ENCODE results near the gene AGAP3.
"Not testable (repeated sequence)": the region's sequence is repeated elsewhere in the genome, so short reads cannot be mapped to it uniquely, and the experiment has no call there.

The AGAP3 gene

GRCh38 chr7:151085691-151086620 is at the start of gene AGAP3:
Gene AGAP3, plus strand, starts transcription at chr7:151086475. Its CDS starts 267 bp downstream, at chr7:151086742.
- FAIRE-seq (no peak), DNase-seq (ENCODE audit: extremely low spot score, insufficient read length, low read depth) (peak; percentile 73)

- FAIRE-seq (no peak), DNase-seq (ENCODE audit: extremely low spot score, insufficient read length, low read depth) (no peak)
Measured at GRCh38 chr7:151038951-151039849, 47.1 kb upstream of the AGAP3 start.

GRCh38 chr7:151039850-151040548 is 46.3 kb upstream of the AGAP3 start:
- no peak for FAIRE-seq

GRCh38 chr7:151040616-151041375 is 45.5 kb upstream of the AGAP3 start:
- no peak for DNase-seq (ENCODE audit: extremely low spot score, insufficient read length, low read depth)
- FAIRE-seq, result no peak

More at GRCh38 chr7:151039850-151040548, 46.3 kb upstream of the AGAP3 start:
- no peak for DNase-seq (ENCODE audit: extremely low spot score, insufficient read length, low read depth)

- not testable (repeated sequence) for FAIRE-seq
Measured at GRCh38 chr7:151043449-151043848, 42.8 kb upstream of the AGAP3 start.

GRCh38 chr7:151043959-151044358 is 42.3 kb upstream of the AGAP3 start:
- FAIRE-seq (no peak), DNase-seq (ENCODE audit: extremely low spot score, insufficient read length, low read depth) (no peak)

More at GRCh38 chr7:151043449-151043848, 42.8 kb upstream of the AGAP3 start:
- DNase-seq (ENCODE audit: extremely low spot score, insufficient read length, low read depth), result not testable (repeated sequence)

GRCh38 chr7:151045262-151045661 is 41.0 kb upstream of the AGAP3 start:
- FAIRE-seq (no peak), DNase-seq (ENCODE audit: extremely low spot score, insufficient read length, low read depth) (no peak)

GRCh38 chr7:151045967-151046366 is 40.3 kb upstream of the AGAP3 start:
- FAIRE-seq (no peak), DNase-seq (ENCODE audit: extremely low spot score, insufficient read length, low read depth) (no peak)

- FAIRE-seq (no peak), DNase-seq (ENCODE audit: extremely low spot score, insufficient read length, low read depth) (no peak)
Measured at GRCh38 chr7:151046603-151047573, 39.4 kb upstream of the AGAP3 start.

- FAIRE-seq (no peak), DNase-seq (ENCODE audit: extremely low spot score, insufficient read length, low read depth) (no peak)
Measured at GRCh38 chr7:151047976-151048815, 38.1 kb upstream of the AGAP3 start, which contains the start of gene ASIC3. Gene ASIC3, plus strand, starts transcription at chr7:151048531. Its CDS starts 355 bp downstream, at chr7:151048886.

GRCh38 chr7:151048911-151049463 is 37.3 kb upstream of the AGAP3 start:
- FAIRE-seq (no peak), DNase-seq (ENCODE audit: extremely low spot score, insufficient read length, low read depth) (no peak)

GRCh38 chr7:151051108-151051507 is 35.2 kb upstream of the AGAP3 start:
- FAIRE-seq (no peak), DNase-seq (ENCODE audit: extremely low spot score, insufficient read length, low read depth) (no peak)

GRCh38 chr7:151053096-151053495 is 33.2 kb upstream of the AGAP3 start:
- no peak for DNase-seq (ENCODE audit: extremely low spot score, insufficient read length, low read depth)
- no peak for FAIRE-seq

- FAIRE-seq (no peak), DNase-seq (ENCODE audit: extremely low spot score, insufficient read length, low read depth) (no peak)
Measured at GRCh38 chr7:151053751-151054150, 32.5 kb upstream of the AGAP3 start.

GRCh38 chr7:151056283-151056665 is 30.0 kb upstream of the AGAP3 start:
- DNase-seq (ENCODE audit: extremely low spot score, insufficient read length, low read depth) (no peak), FAIRE-seq (no peak)

GRCh38 chr7:151056666-151057505 is 29.4 kb upstream of the AGAP3 start:
- no peak for DNase-seq (ENCODE audit: extremely low spot score, insufficient read length, low read depth)
- FAIRE-seq, result no peak

All from GM18507 (cell line).